ENCODE data around the gene FOSB. TPM values are rescaled to one million over a fixed set of nuclear protein-coding genes. Genes with fewer than 3 reads are reported as not detected.

The FOSB gene
- total RNA-seq, 1 experiment from 2014 or later, result 2.3 TPM

GRCh38 chr19:45423589-45424190 is 44.1 kb upstream of the FOSB start, which contains the start of gene ERCC1 (continued):
- no peak for TF ChIP-seq ESRRA (CRISPR knock-in tag; IDR thresholded peaks at IDR 0.05; ENCODE audit: borderline replicate concordance)
- no peak for TF ChIP-seq MXD4 (CRISPR knock-in tag; IDR thresholded peaks at IDR 0.05; ENCODE audit: borderline replicate concordance)
- no peak for TF ChIP-seq ZNF425 (CRISPR knock-in tag; conservative IDR thresholded peaks at IDR 0.05)
- no peak for TF ChIP-seq TP53 (CRISPR knock-in tag; IDR thresholded peaks at IDR 0.05)
- TF ChIP-seq, protein P1, sequence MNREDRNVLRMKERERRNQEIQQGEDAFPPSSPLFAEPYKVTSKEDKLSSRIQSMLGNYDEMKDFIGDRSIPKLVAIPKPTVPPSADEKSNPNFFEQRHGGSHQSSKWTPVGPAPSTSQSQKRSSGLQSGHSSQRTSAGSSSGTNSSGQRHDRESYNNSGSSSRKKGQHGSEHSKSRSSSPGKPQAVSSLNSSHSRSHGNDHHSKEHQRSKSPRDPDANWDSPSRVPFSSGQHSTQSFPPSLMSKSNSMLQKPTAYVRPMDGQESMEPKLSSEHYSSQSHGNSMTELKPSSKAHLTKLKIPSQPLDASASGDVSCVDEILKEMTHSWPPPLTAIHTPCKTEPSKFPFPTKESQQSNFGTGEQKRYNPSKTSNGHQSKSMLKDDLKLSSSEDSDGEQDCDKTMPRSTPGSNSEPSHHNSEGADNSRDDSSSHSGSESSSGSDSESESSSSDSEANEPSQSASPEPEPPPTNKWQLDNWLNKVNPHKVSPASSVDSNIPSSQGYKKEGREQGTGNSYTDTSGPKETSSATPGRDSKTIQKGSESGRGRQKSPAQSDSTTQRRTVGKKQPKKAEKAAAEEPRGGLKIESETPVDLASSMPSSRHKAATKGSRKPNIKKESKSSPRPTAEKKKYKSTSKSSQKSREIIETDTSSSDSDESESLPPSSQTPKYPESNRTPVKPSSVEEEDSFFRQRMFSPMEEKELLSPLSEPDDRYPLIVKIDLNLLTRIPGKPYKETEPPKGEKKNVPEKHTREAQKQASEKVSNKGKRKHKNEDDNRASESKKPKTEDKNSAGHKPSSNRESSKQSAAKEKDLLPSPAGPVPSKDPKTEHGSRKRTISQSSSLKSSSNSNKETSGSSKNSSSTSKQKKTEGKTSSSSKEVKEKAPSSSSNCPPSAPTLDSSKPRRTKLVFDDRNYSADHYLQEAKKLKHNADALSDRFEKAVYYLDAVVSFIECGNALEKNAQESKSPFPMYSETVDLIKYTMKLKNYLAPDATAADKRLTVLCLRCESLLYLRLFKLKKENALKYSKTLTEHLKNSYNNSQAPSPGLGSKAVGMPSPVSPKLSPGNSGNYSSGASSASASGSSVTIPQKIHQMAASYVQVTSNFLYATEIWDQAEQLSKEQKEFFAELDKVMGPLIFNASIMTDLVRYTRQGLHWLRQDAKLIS (CRISPR knock-in tag; IDR thresholded peaks at IDR 0.05; ENCODE audit: borderline replicate concordance), result no peak
- TF ChIP-seq, protein P2, sequence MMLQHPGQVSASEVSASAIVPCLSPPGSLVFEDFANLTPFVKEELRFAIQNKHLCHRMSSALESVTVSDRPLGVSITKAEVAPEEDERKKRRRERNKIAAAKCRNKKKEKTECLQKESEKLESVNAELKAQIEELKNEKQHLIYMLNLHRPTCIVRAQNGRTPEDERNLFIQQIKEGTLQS (CRISPR knock-in tag; conservative IDR thresholded peaks at IDR 0.05), result no peak
- TF ChIP-seq FOXK1 (CRISPR knock-in tag; IDR thresholded peaks at IDR 0.05), result peak; percentile 60; the same call in 1 of the 2 replicates
- TF ChIP-seq ZNF263 (CRISPR knock-in tag; IDR thresholded peaks at IDR 0.05; ENCODE audit: low read depth), result no peak
- peak; percentile 82 for TF ChIP-seq GABPB1 (CRISPR knock-in tag; IDR thresholded peaks at IDR 0.05)
- no peak for TF ChIP-seq ZNF416 (CRISPR knock-in tag; IDR thresholded peaks at IDR 0.05)
- TF ChIP-seq, protein P3, sequence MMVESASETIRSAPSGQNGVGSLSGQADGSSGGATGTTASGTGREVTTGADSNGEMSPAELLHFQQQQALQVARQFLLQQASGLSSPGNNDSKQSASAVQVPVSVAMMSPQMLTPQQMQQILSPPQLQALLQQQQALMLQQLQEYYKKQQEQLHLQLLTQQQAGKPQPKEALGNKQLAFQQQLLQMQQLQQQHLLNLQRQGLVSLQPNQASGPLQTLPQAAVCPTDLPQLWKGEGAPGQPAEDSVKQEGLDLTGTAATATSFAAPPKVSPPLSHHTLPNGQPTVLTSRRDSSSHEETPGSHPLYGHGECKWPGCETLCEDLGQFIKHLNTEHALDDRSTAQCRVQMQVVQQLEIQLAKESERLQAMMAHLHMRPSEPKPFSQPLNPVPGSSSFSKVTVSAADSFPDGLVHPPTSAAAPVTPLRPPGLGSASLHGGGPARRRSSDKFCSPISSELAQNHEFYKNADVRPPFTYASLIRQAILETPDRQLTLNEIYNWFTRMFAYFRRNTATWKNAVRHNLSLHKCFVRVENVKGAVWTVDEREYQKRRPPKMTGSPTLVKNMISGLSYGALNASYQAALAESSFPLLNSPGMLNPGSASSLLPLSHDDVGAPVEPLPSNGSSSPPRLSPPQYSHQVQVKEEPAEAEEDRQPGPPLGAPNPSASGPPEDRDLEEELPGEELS (CRISPR knock-in tag; IDR thresholded peaks at IDR 0.05), result peak; percentile 51; the same call in 1 of the 2 replicates
- no peak for TF ChIP-seq HMGA2 (CRISPR knock-in tag; IDR thresholded peaks at IDR 0.05)
- TF ChIP-seq AR (CRISPR knock-in tag; IDR thresholded peaks at IDR 0.05), result no peak
- TF ChIP-seq ZNF532 (CRISPR knock-in tag; IDR thresholded peaks at IDR 0.05; ENCODE audit: borderline replicate concordance), result no peak
- TF ChIP-seq, protein P4, sequence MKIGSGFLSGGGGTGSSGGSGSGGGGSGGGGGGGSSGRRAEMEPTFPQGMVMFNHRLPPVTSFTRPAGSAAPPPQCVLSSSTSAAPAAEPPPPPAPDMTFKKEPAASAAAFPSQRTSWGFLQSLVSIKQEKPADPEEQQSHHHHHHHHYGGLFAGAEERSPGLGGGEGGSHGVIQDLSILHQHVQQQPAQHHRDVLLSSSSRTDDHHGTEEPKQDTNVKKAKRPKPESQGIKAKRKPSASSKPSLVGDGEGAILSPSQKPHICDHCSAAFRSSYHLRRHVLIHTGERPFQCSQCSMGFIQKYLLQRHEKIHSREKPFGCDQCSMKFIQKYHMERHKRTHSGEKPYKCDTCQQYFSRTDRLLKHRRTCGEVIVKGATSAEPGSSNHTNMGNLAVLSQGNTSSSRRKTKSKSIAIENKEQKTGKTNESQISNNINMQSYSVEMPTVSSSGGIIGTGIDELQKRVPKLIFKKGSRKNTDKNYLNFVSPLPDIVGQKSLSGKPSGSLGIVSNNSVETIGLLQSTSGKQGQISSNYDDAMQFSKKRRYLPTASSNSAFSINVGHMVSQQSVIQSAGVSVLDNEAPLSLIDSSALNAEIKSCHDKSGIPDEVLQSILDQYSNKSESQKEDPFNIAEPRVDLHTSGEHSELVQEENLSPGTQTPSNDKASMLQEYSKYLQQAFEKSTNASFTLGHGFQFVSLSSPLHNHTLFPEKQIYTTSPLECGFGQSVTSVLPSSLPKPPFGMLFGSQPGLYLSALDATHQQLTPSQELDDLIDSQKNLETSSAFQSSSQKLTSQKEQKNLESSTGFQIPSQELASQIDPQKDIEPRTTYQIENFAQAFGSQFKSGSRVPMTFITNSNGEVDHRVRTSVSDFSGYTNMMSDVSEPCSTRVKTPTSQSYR (CRISPR knock-in tag; IDR thresholded peaks at IDR 0.05), result no peak
- TF ChIP-seq GTF2I (CRISPR knock-in tag; conservative IDR thresholded peaks at IDR 0.05), result no peak
- TF ChIP-seq ELF4 (CRISPR knock-in tag; IDR thresholded peaks at IDR 0.05; ENCODE audit: low read depth), result no peak
- no peak for TF ChIP-seq TCF7 (CRISPR knock-in tag; IDR thresholded peaks at IDR 0.05; ENCODE audit: low read depth)
